H1 (cell line): ENCODE data around the gene LPCAT3. TPM values are rescaled to one million over a fixed set of nuclear protein-coding genes. Genes with fewer than 3 reads are reported as not detected.

Experiments
- CTCF ChIA-PET: fragments of 300-600 bp; sonication (Branson Sonifier 250); formaldehyde crosslinking; loops from one replicate; lab custom pipeline; 2021; ENCODE audit not compliant: partially characterized antibody; lab: Charles Lee
- POLR2A ChIA-PET: fragments of 300-600 bp; sonication (Branson Sonifier 250); formaldehyde crosslinking; loops from one replicate; lab custom pipeline; 2021; ENCODE audit warnings: inconsistent platforms; ENCODE audit not compliant: partially characterized antibody; lab: Charles Lee
- DNase-seq, 2 experiments: peaks; one replicate each; pipeline versions ENCODE4 v3.0.0 to v3.0.0-alpha.2; 2010 to 2022; ENCODE audit warnings: low spot score in 2 of 2, low read depth in 1 of 2, mixed read lengths in 1 of 2
- FAIRE-seq: peaks from 2 replicates; lab custom pipeline; 2011; peaks lifted over from hg19 to GRCh38; lab: Jason Lieb, UNC
- H2AFZ ChIP-seq: 2 replicates; pipeline ENCODE4 v1.8.1; 2012; ENCODE audit warnings: low read length, inconsistent platforms
- H2AK5ac ChIP-seq: 2 replicates; pipeline ENCODE4 v1.6.1; 2013; ENCODE audit warnings: low read depth, low read length
- H2BK120ac ChIP-seq: replicated peaks from 2 replicates; pipeline ENCODE3; 2013; ENCODE audit warnings: low read depth, low read length, inconsistent platforms
- H2BK12ac ChIP-seq: 2 replicates; pipeline ENCODE4 v1.6.1; 2013; ENCODE audit warnings: low read depth, low read length
- H2BK15ac ChIP-seq: 2 replicates; pipeline ENCODE4 v1.6.1; 2013; ENCODE audit warnings: low read length
- H2BK20ac ChIP-seq: 2 replicates; pipeline ENCODE4 v1.6.1; 2013; ENCODE audit warnings: low read length
- H2BK5ac ChIP-seq: 2 replicates; pipeline ENCODE4 v1.6.1; 2013; ENCODE audit warnings: low read depth, low read length
- H3K14ac ChIP-seq: 2 replicates; pipeline ENCODE4 v1.6.1; 2013; ENCODE audit warnings: inconsistent platforms; ENCODE audit not compliant: insufficient read length
- H3K18ac ChIP-seq: 2 replicates; pipeline ENCODE4 v1.6.1; 2013; ENCODE audit warnings: low read length; ENCODE audit errors: extremely low read depth
- H3K23ac ChIP-seq: 2 replicates; pipeline ENCODE4 v1.6.1; 2013; ENCODE audit warnings: inconsistent platforms; ENCODE audit not compliant: insufficient read length
- H3K23me2 ChIP-seq: 2 replicates; pipeline ENCODE4 v1.6.1; 2013; ENCODE audit warnings: low read depth, low read length
- H3K27ac ChIP-seq: 2 replicates; pipeline ENCODE4 v1.6.1; 2011; ENCODE audit warnings: low read depth, low read length, inconsistent platforms
- H3K27me3 ChIP-seq, 4 experiments: replicated peaks in 1 of 4; 1 replicate in 1 of 4; 2 replicates in 3 of 4; pipeline versions ENCODE4 v1.6.1 to v1.8.1; 2011 to 2013; ENCODE audit warnings: low read length in 3 of 4, mild to moderate bottlenecking in 3 of 4, inconsistent platforms in 2 of 4, mixed read lengths in 2 of 4, moderate library complexity in 1 of 4; ENCODE audit not compliant: control insufficient read depth in 3 of 4, insufficient read depth in 3 of 4; ENCODE audit errors: extremely low read depth in 1 of 4
- H3K36me3 ChIP-seq, 4 experiments: 2 replicates each; pipeline versions ENCODE4 v1.6.1 to v1.8.1; 2011 to 2013; ENCODE audit warnings: mild to moderate bottlenecking in 4 of 4, low read length in 3 of 4, moderate library complexity in 2 of 4, control low read depth in 1 of 4, inconsistent platforms in 1 of 4; ENCODE audit not compliant: insufficient read depth in 4 of 4, control insufficient read depth in 2 of 4
- H3K4ac ChIP-seq: replicated peaks from 2 replicates; pipeline ENCODE3; 2013; ENCODE audit warnings: low read length, low read depth, mixed read lengths, inconsistent platforms; ENCODE audit not compliant: insufficient read length
- H3K4me1 ChIP-seq, 4 experiments: replicated peaks in 1 of 4; 1 replicate in 1 of 4; 2 replicates in 3 of 4; pipeline versions ENCODE4 v1.6.1 to v1.8.1; 2011 to 2013; ENCODE audit warnings: low read length in 3 of 4, inconsistent platforms in 2 of 4, mixed read lengths in 1 of 4; ENCODE audit not compliant: insufficient read depth in 4 of 4, control insufficient read depth in 3 of 4
- H3K4me2 ChIP-seq, 2 experiments: 2 replicates each; pipeline versions ENCODE4 v1.6.1 to v1.8.1; 2011 to 2013; ENCODE audit warnings: low read depth in 2 of 2, low read length in 2 of 2, control low read depth in 1 of 2, inconsistent platforms in 1 of 2, mild to moderate bottlenecking in 1 of 2; ENCODE audit not compliant: insufficient read depth in 1 of 2
- H3K4me3 ChIP-seq, 4 experiments: fragments of 200-600, 300-600 bp in 1 of 4; sonication (generic), shearing (Covaris generic), sonication (Bioruptor Twin) in 1 of 4; 2 replicates each; pipeline versions ENCODE4 v1.5.1 to v1.8.1; 2011 to 2016; ENCODE audit warnings: low read length in 4 of 4, low read depth in 3 of 4, control low read depth in 2 of 4, inconsistent platforms in 2 of 4, mild to moderate bottlenecking in 2 of 4, mixed read lengths in 1 of 4, moderate library complexity in 1 of 4; ENCODE audit not compliant: insufficient read depth in 2 of 4; ENCODE audit errors: extremely low read depth in 1 of 4
- H3K56ac ChIP-seq: replicated peaks from 2 replicates; pipeline ENCODE3; 2013; ENCODE audit warnings: low read depth, mild to moderate bottlenecking, mixed read lengths, low read length, inconsistent platforms; ENCODE audit not compliant: insufficient read length
- H3K79me1 ChIP-seq: 2 replicates; pipeline ENCODE4 v1.6.1; 2013; ENCODE audit warnings: low read depth, low read length, control low read depth
- H3K79me2 ChIP-seq, 2 experiments: 2 replicates each; pipeline versions ENCODE4 v1.6.1 to v1.8.1; 2012 to 2013; ENCODE audit warnings: low read length in 2 of 2, mild to moderate bottlenecking in 2 of 2, inconsistent platforms in 1 of 2; ENCODE audit not compliant: insufficient read depth in 2 of 2, control insufficient read depth in 1 of 2
- H3K9ac ChIP-seq, 4 experiments: replicated peaks in 1 of 4; 1 replicate in 1 of 4; 2 replicates in 3 of 4; pipeline versions ENCODE4 v1.6.1 to v1.8.1; 2011 to 2013; ENCODE audit warnings: low read depth in 3 of 4, low read length in 3 of 4, control low read depth in 2 of 4, mild to moderate bottlenecking in 2 of 4, moderate library complexity in 2 of 4, inconsistent platforms in 1 of 4; ENCODE audit errors: extremely low read depth in 1 of 4
- H3K9me3 ChIP-seq, 2 experiments: 2 replicates each; pipeline versions ENCODE4 v1.6.1 to v1.8.1; 2012 to 2013; ENCODE audit warnings: mild to moderate bottlenecking in 2 of 2, moderate library complexity in 2 of 2, control low read depth in 1 of 2, inconsistent platforms in 1 of 2, low read depth in 1 of 2, low read length in 1 of 2, mixed read lengths in 1 of 2; ENCODE audit not compliant: insufficient read depth in 2 of 2
- H4K20me1 ChIP-seq, 2 experiments: replicated peaks in 1 of 2; 2 replicates each; pipeline versions ENCODE3 to v1.8.1; 2011 to 2013; ENCODE audit warnings: inconsistent platforms in 2 of 2, low read length in 2 of 2, mild to moderate bottlenecking in 1 of 2; ENCODE audit not compliant: insufficient read depth in 2 of 2, control insufficient read depth in 1 of 2
- H4K5ac ChIP-seq: 2 replicates; pipeline ENCODE4 v1.6.1; 2013; ENCODE audit warnings: low read length, low read depth, mixed read lengths, inconsistent platforms; ENCODE audit not compliant: insufficient read length
- H4K8ac ChIP-seq: 2 replicates; pipeline ENCODE4 v1.8.0; 2013; ENCODE audit warnings: mild to moderate bottlenecking, moderate library complexity, low read length, inconsistent platforms; ENCODE audit not compliant: insufficient read depth; ENCODE audit errors: extremely low read depth
- H4K91ac ChIP-seq: replicated peaks from 2 replicates; pipeline ENCODE3; 2013; ENCODE audit warnings: low read length, mixed read lengths, inconsistent platforms; ENCODE audit not compliant: insufficient read length
- E2F6 ChIP-seq: IDR thresholded peaks from 2 replicates; pipeline ENCODE4 v1.6.1; 2012; ENCODE audit warnings: inconsistent platforms
- NRF1 ChIP-seq: IDR thresholded peaks from 2 replicates; pipeline ENCODE4 v1.6.1; 2011; ENCODE audit warnings: mild to moderate bottlenecking, low read depth, low read length, improper control_type of control experiment
- RFX5 ChIP-seq: IDR thresholded peaks from 2 replicates; pipeline ENCODE4 v1.6.1; 2011; ENCODE audit warnings: low read depth, low read length, improper control_type of control experiment, borderline replicate concordance
- SP2 ChIP-seq: IDR thresholded peaks from 2 replicates; pipeline ENCODE4 v1.6.1; 2012; ENCODE audit warnings: mild to moderate bottlenecking, low read length, inconsistent platforms
- TEAD4 ChIP-seq: IDR thresholded peaks from 2 replicates; pipeline ENCODE4 v1.6.1; 2012; ENCODE audit warnings: low read depth, low read length, inconsistent platforms, mixed read lengths
- USF2 ChIP-seq: IDR thresholded peaks from 2 replicates; pipeline ENCODE4 v1.6.1; 2011; ENCODE audit warnings: low read length, improper control_type of control experiment
- WGBS, 2 experiments: shearing (Covaris generic) in 1 of 2; methylation state at CpG; one replicate each; pipeline versions ENCODE4 v1.1.6 to v1.1.7; 2013 to 2015; ENCODE audit warnings: low lambda C conversion rate in 2 of 2, mixed read lengths in 2 of 2, inconsistent platforms in 1 of 2, low coverage in 1 of 2, missing lambda C conversion rate in 1 of 2; ENCODE audit not compliant: insufficient replicate concordance in 2 of 2, insufficient coverage in 1 of 2, insufficient read length in 1 of 2; ENCODE audit errors: extremely low coverage in 1 of 2, missing lambda C conversion rate in 1 of 2; 5-methylcytosine and 5-hydroxymethylcytosine counted together
- polyA plus RNA-seq, 7 experiments: library from polyadenylated mRNA; depleted of rRNA in 3 of 7; stranded (reverse) in 5 of 7; unstranded in 2 of 7; fragments of >200 nt in 5 of 7; fragments of 200-250 nt in 2 of 7; gene quantifications; 1 replicate in 5 of 7; 2 replicates in 1 of 7; 4 replicates in 1 of 7; pipeline versions ENCODE4 v1.2.1 to v1.2.3, GENCODE V29; 2011 to 2013; ENCODE audit warnings: missing spikeins in 2 of 7, mixed read lengths in 2 of 7
- total RNA-seq: library from RNA; stranded (reverse); fragmentation: NEBNext Ultra II Directional; extraction: Animal tissue kit (Norgen Biotek cat#: 25700); gene quantifications from 2 replicates; pipeline ENCODE4 v1.2.1, GENCODE V29; 2021

LPCAT3 gene
- total and polyA plus RNA-seq, 2 of the 8 experiments (the other 6 are each of a cell fraction or from before 2014, with no cell fraction given) = 55.8 to 70.4 TPM

GRCh38 chr12:6953442-6954315, 64.6 kb downstream of the LPCAT3 start:
- no peak overlapping the region for H2BK12ac ChIP-seq
- H3K4me2 ChIP-seq = no peak overlapping the region; a peak in 1 of 4 replicates
- no peak overlapping the region for H2BK15ac ChIP-seq
- no peak overlapping the region for H3K14ac ChIP-seq
- no peaks in the 10 kb centered on the region for H3K36me3 ChIP-seq
- H2BK120ac ChIP-seq = no peak overlapping the region
- H3K79me1 ChIP-seq = peaks cover 5% of the 10 kb centered on the region; the same call in 1 of the 2 replicates
- WGBS, 2 experiments = 82% methylated on average over 18 of the region's 24 CpGs; no CpG with 5 or more reads in 1 of the 2 experiments
- no peak overlapping the region for H2AFZ ChIP-seq
- no peaks in the 10 kb centered on the region for H3K9me3 ChIP-seq
- H3K79me2 ChIP-seq = no peaks in the 10 kb centered on the region
- peak overlapping the region; percentile 28; the same call in 1 of the 2 replicates for H4K8ac ChIP-seq
- peak overlapping the region; percentile 7; the same call in 1 of the 2 replicates for H3K18ac ChIP-seq
- H2AK5ac ChIP-seq = peak overlapping the region; percentile 39; the same call in 1 of the 2 replicates
- no peak overlapping the region for H3K4me3 ChIP-seq
- no peak overlapping the region for H4K91ac ChIP-seq
- TF ChIP-seq NRF1 = no peak
- no peak for TF ChIP-seq RFX5
- no peak for TF ChIP-seq TEAD4
- TF ChIP-seq SP2 = no peak
- peak; percentile 13; the same call in 1 of the 2 replicates for TF ChIP-seq USF2
- no peak for TF ChIP-seq E2F6
- H3K9ac ChIP-seq = no peak overlapping the region
- FAIRE-seq = no peak
- H3K27me3 ChIP-seq = no peaks in the 10 kb centered on the region
- no peaks in the 10 kb centered on the region for H3K23me2 ChIP-seq
- H3K23ac ChIP-seq = no peak overlapping the region
- no peak overlapping the region for H3K56ac ChIP-seq
- H3K4me1 ChIP-seq = peaks cover 0 to 14% (median 6%) of the 10 kb centered on the region in 4 experiments; a peak in 4 of 7 replicates
- ChIA-PET CTCF (interaction anchor here (0.7 to 2.9 kb wide), 7 partner anchors 8 to 101 kb away, joined by 3 to 35 read pairs (median 4); partner anchors contain the start of gene C12orf57), POLR2A (interaction anchor here (2.8 to 44.0 kb wide), 4 partner anchors 9 to 32 kb away, joined by 21 to 1596 read pairs (median 1312); partner anchors contain the start of genes ATN1, C12orf57, EMG1 and ENO2)
- H3K27ac ChIP-seq = no peak overlapping the region
- no peak for DNase-seq
- no peak overlapping the region for H4K5ac ChIP-seq
- no peaks in the 10 kb centered on the region for H4K20me1 ChIP-seq
- peak overlapping the region; percentile 88 for H3K4ac ChIP-seq
- H2BK5ac ChIP-seq = no peak overlapping the region
- no peak overlapping the region for H2BK20ac ChIP-seq
